GM23338 (cell line): Measurements from ENCODE around the gene ZNF292. TPM values are rescaled to one million over a fixed set of nuclear protein-coding genes. Genes with fewer than 3 reads are reported as not detected.

Source experiments
- polyA plus RNA-seq: library from polyadenylated mRNA; unstranded; fragments of >200 nt; fragmentation: Nextera tagmentation; extraction: Ambion mirVana; gene quantifications from 2 replicates; pipeline ENCODE4 v1.2.1, GENCODE V29; 2016
- total RNA-seq: library from RNA; depleted of rRNA; stranded (reverse); fragments of >200 nt; shearing (Covaris generic); gene quantifications from 2 replicates; pipeline ENCODE4 v1.2.3, GENCODE V29; 2014; rRNA removed

Gene ZNF292
- total and polyA plus RNA-seq, 2 experiments from 2014 or later = 45.7 to 67.9 TPM

Other genes with a start within 250 kb of the ZNF292 start
- 0.19 TPM in 1 of 2 replicates, not detected in the other for gene HTR1E, start 218.0 kb upstream of the ZNF292 start, total RNA-seq
- not detected in 2 replicates for gene HTR1E, start 218.0 kb upstream of the ZNF292 start, polyA plus RNA-seq
- not detected in 2 replicates for gene CGA, start 60.5 kb upstream of the ZNF292 start, total RNA-seq
- gene CGA, start 60.5 kb upstream of the ZNF292 start, polyA plus RNA-seq = not detected in 2 replicates
- gene SMIM8, start 167.0 kb downstream of the ZNF292 start, total RNA-seq = 8.9 and 11.4 TPM in 2 replicates
- 23.5 and 27.8 TPM in 2 replicates for gene SMIM8, start 167.0 kb downstream of the ZNF292 start, polyA plus RNA-seq
- 2.1 and 2.7 TPM in 2 replicates for gene GJB7, start 173.7 kb downstream of the ZNF292 start, total RNA-seq
- gene GJB7, start 173.7 kb downstream of the ZNF292 start, polyA plus RNA-seq = 2.3 and 2.8 TPM in 2 replicates
- gene C6orf163, start 189.2 kb downstream of the ZNF292 start, total RNA-seq = 2.3 and 3.1 TPM in 2 replicates
- 4.1 and 5.4 TPM in 2 replicates for gene C6orf163, start 189.2 kb downstream of the ZNF292 start, polyA plus RNA-seq